CD14-positive monocyte (primary cell): Measurements from ENCODE around the gene INPP4B. TPM values are rescaled to one million over a fixed set of nuclear protein-coding genes. Genes with fewer than 3 reads are reported as not detected.

Source experiments
- DNase-seq, 3 donors: peaks; one replicate each; pipeline ENCODE4 v3.0.0-alpha.2; 2011 to 2022
- H2AFZ ChIP-seq: 2 replicates; pipeline ENCODE4 v1.6.0; 2012; ENCODE audit warnings: mild to moderate bottlenecking, low read depth, low read length, inconsistent platforms; ENCODE audit not compliant: insufficient read depth, poor library complexity, severe bottlenecking
- H3K27ac ChIP-seq, 2 donors: 1 replicate in 1 of 2; 2 replicates in 1 of 2; pipeline ENCODE4 v1.5.1; 2012 to 2013; ENCODE audit warnings: low read length in 2 of 2, control low read depth in 1 of 2, inconsistent platforms in 1 of 2, low read depth in 1 of 2, mild to moderate bottlenecking in 1 of 2
- H3K27me3 ChIP-seq, 2 donors: one replicate each; pipeline versions ENCODE4 v1.6.0 to v1.6.1; 2011 to 2013; ENCODE audit warnings: low read length in 2 of 2; ENCODE audit not compliant: control insufficient read depth in 2 of 2, insufficient read depth in 2 of 2
- H3K36me3 ChIP-seq, 2 donors: replicated peaks in 1 of 2; 1 replicate in 1 of 2; 2 replicates in 1 of 2; pipeline versions ENCODE4 v1.5.1 to v1.6.1; 2012 to 2013; ENCODE audit warnings: low read length in 2 of 2, control low read depth in 1 of 2, inconsistent platforms in 1 of 2, mild to moderate bottlenecking in 1 of 2; ENCODE audit not compliant: insufficient read depth in 2 of 2, control insufficient read depth in 1 of 2
- H3K4me1 ChIP-seq, 2 donors: 1 replicate in 1 of 2; 2 replicates in 1 of 2; pipeline versions ENCODE4 v1.5.1 to v1.6.1; 2012 to 2013; ENCODE audit warnings: low read length in 2 of 2, control low read depth in 1 of 2, inconsistent platforms in 1 of 2, mild to moderate bottlenecking in 1 of 2, moderate library complexity in 1 of 2; ENCODE audit not compliant: insufficient read depth in 2 of 2, control insufficient read depth in 1 of 2
- H3K4me2 ChIP-seq: replicated peaks from 2 replicates; pipeline ENCODE3; 2012; ENCODE audit warnings: low read length, moderate library complexity, mild to moderate bottlenecking; ENCODE audit not compliant: poor library complexity, severe bottlenecking; ENCODE audit errors: extremely low read depth
- H3K4me3 ChIP-seq, 3 experiments: fragments of 200-600 bp in 1 of 3; sonication (generic) in 1 of 3; replicated peaks in 1 of 3; 1 replicate in 2 of 3; 2 replicates in 1 of 3; pipeline ENCODE4 v1.5.1; 2011 to 2013; ENCODE audit warnings: low read length in 3 of 3, mild to moderate bottlenecking in 3 of 3, control low read depth in 2 of 3, low read depth in 2 of 3, inconsistent platforms in 1 of 3, moderate library complexity in 1 of 3
- H3K79me2 ChIP-seq: 2 replicates; pipeline ENCODE4 v1.6.0; 2012; ENCODE audit warnings: mild to moderate bottlenecking, control low read depth, inconsistent platforms, low read length, moderate library complexity; ENCODE audit not compliant: insufficient read depth
- H3K9ac ChIP-seq: 2 replicates; pipeline ENCODE4 v1.6.0; 2017; ENCODE audit warnings: low read length, mild to moderate bottlenecking; ENCODE audit not compliant: insufficient read depth, poor library complexity, severe bottlenecking
- H3K9me3 ChIP-seq, 2 donors: replicated peaks in 1 of 2; 1 replicate in 1 of 2; 2 replicates in 1 of 2; pipeline versions ENCODE4 v1.5.1 to v1.6.1; 2012 to 2013; ENCODE audit warnings: low read length in 2 of 2, control low read depth in 1 of 2; ENCODE audit not compliant: control insufficient read depth in 1 of 2, insufficient read depth in 1 of 2
- H4K20me1 ChIP-seq: 2 replicates; pipeline ENCODE4 v1.6.0; 2012; ENCODE audit warnings: mild to moderate bottlenecking, low read length, control low read depth, moderate library complexity; ENCODE audit not compliant: insufficient read depth
- H3K27ac Mint-ChIP-seq, 7 donors: one replicate each; pipeline ENCODE4 v1.8.0; 2020; ENCODE audit warnings: mild to moderate bottlenecking in 7 of 7, mixed read lengths in 7 of 7, moderate library complexity in 6 of 7, inconsistent platforms in 2 of 7
- H3K27me3 Mint-ChIP-seq, 3 donors: one replicate each; pipeline ENCODE4 v1.8.0; 2021 to 2022; ENCODE audit warnings: low read depth in 3 of 3, mild to moderate bottlenecking in 3 of 3, mixed read lengths in 3 of 3, moderate library complexity in 3 of 3, inconsistent platforms in 1 of 3
- H3K36me3 Mint-ChIP-seq, 2 donors: one replicate each; pipeline ENCODE4 v1.8.0; 2020; ENCODE audit warnings: mixed read lengths in 2 of 2, inconsistent platforms in 1 of 2, mild to moderate bottlenecking in 1 of 2
- H3K4me1 Mint-ChIP-seq: one replicate; pipeline ENCODE4 v1.8.0; 2020; ENCODE audit warnings: mild to moderate bottlenecking, mixed read lengths
- H3K4me3 Mint-ChIP-seq, 2 donors: one replicate each; pipeline ENCODE4 v1.8.0; 2020; ENCODE audit warnings: mild to moderate bottlenecking in 2 of 2, mixed read lengths in 2 of 2, moderate library complexity in 1 of 2
- H3K9me3 Mint-ChIP-seq, 7 donors: one replicate each; pipeline ENCODE4 v1.8.0; 2020 to 2022; ENCODE audit warnings: mixed read lengths in 7 of 7, mild to moderate bottlenecking in 6 of 7, moderate library complexity in 6 of 7, inconsistent platforms in 2 of 7
- WGBS: methylation state at CpG from one replicate; pipeline ENCODE4 v1.1.5; 2013; ENCODE audit warnings: missing lambda C conversion rate; ENCODE audit not compliant: insufficient coverage; 5-methylcytosine and 5-hydroxymethylcytosine counted together
- intact Hi-C, 2 donors: fragments of 100-400 bp; cut with micrococcal nuclease; formaldehyde crosslinking; loops; one replicate each; pipeline versions ENCODE4 v1.15.0 to v1.15.1; 2023
- polyA plus RNA-seq, 3 donors: library from polyadenylated mRNA; depleted of rRNA in 1 of 3; unstranded in 2 of 3; stranded (reverse) in 1 of 3; fragments of 300-500 nt in 2 of 3; fragments of >200 nt in 1 of 3; fragmentation: Illumina TruSeq in 2 of 3; gene quantifications; 1 replicate in 2 of 3; 2 replicates in 1 of 3; pipeline ENCODE4 v1.2.3, GENCODE V29; 2012 to 2021
- TF ChIP-seq, protein P1 (sequence below): fragments of 200-600 bp; IDR thresholded peaks from one replicate; pipeline ENCODE4 v1.8.0; 2022; ENCODE audit warnings: antibody characterized with exemption, mild to moderate bottlenecking

Gene INPP4B
- polyA plus RNA-seq, 3 donors: 0.13 to 0.38 (median 0.22) TPM

DNA sequence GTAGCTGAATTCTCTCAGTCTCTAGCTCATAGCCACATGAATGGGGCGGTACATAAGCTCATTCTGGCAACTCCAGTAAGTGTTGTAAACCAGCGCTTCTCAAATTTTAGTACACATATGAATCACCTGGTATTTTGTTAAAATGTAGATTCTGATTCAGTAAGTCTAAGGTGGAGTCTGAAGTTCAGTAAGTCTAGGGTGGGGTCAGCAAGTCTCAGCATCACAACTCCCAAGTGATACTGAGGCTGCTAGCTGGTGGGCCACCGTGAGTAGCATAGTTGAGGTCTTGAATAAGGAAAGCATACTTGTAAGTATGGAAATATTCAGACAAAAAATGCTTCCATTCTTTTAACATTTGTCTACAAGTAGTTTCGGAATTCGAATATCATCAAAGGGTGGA is 36.1 kb upstream of the INPP4B start:
- no peaks in the 10 kb centered on the region for H3K79me2 ChIP-seq
- no peaks in the 10 kb centered on the region for H3K9me3 ChIP-seq
- TF ChIP-seq, protein P1, sequence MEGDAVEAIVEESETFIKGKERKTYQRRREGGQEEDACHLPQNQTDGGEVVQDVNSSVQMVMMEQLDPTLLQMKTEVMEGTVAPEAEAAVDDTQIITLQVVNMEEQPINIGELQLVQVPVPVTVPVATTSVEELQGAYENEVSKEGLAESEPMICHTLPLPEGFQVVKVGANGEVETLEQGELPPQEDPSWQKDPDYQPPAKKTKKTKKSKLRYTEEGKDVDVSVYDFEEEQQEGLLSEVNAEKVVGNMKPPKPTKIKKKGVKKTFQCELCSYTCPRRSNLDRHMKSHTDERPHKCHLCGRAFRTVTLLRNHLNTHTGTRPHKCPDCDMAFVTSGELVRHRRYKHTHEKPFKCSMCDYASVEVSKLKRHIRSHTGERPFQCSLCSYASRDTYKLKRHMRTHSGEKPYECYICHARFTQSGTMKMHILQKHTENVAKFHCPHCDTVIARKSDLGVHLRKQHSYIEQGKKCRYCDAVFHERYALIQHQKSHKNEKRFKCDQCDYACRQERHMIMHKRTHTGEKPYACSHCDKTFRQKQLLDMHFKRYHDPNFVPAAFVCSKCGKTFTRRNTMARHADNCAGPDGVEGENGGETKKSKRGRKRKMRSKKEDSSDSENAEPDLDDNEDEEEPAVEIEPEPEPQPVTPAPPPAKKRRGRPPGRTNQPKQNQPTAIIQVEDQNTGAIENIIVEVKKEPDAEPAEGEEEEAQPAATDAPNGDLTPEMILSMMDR: no peak
- no peak overlapping the region for H3K27ac ChIP-seq
- no peak overlapping the region for H3K27ac Mint-ChIP-seq
- H3K9me3 Mint-ChIP-seq: peaks cover 0 to 6% (median 0%) of the 10 kb centered on the region in 7 donors
- DNase-seq: no peak
- no CpG with 5 or more reads among the region's 5 CpGs for WGBS
- H2AFZ ChIP-seq: no peak overlapping the region
- no peak overlapping the region for H3K9ac ChIP-seq
- intact Hi-C loops: no loop called here
- no peaks in the 10 kb centered on the region for H3K4me1 ChIP-seq
- no peaks in the 10 kb centered on the region for H3K27me3 Mint-ChIP-seq
- H3K4me2 ChIP-seq: no peak overlapping the region
- no peak overlapping the region for H3K4me3 ChIP-seq
- H3K4me3 Mint-ChIP-seq: no peak overlapping the region
- H3K27me3 ChIP-seq: no peaks in the 10 kb centered on the region
- no peaks in the 10 kb centered on the region for H3K4me1 Mint-ChIP-seq
- H4K20me1 ChIP-seq: no peaks in the 10 kb centered on the region
- H3K36me3 Mint-ChIP-seq: no peaks in the 10 kb centered on the region
- no peaks in the 10 kb centered on the region for H3K36me3 ChIP-seq

- Histone ChIP-seq H3K79me2 (no peaks in the 10 kb centered on the region), H3K9ac (no peak overlapping the region), H3K4me1 (no peaks in the 10 kb centered on the region), H3K4me2 (no peak overlapping the region), H2AFZ (no peak overlapping the region), H3K27me3 (no peaks in the 10 kb centered on the region), H3K4me3 (no peak overlapping the region), H4K20me1 (no peaks in the 10 kb centered on the region), H3K27ac (no peak overlapping the region), H3K9me3 (no peaks in the 10 kb centered on the region), H3K36me3 (no peaks in the 10 kb centered on the region)
- no peak for DNase-seq
- Mint-ChIP-seq H3K27me3 (no peaks in the 10 kb centered on the region), H3K4me3 (no peak overlapping the region), H3K9me3 (peaks cover 0 to 4% (median 0%) of the 10 kb centered on the region in 7 donors), H3K36me3 (no peaks in the 10 kb centered on the region), H3K4me1 (no peaks in the 10 kb centered on the region), H3K27ac (no peak overlapping the region)
- TF ChIP-seq, protein P1: no peak
- no CpG with 5 or more reads among the region's 2 CpGs for WGBS
- intact Hi-C loops: no loop called here
Observed at GRCh38 chr4:142881331-142881730, 35.2 kb upstream of the INPP4B start.
